Activated CD4-positive, CD25-positive, alpha-beta regulatory T cell (primary cell): Measurements from ENCODE around the gene NELFA.

ENCODE experiments used
- DNase-seq, 4 experiments: peaks; one replicate each; lab custom pipeline; 2025; lab: John Stamatoyannopoulos, UW

The NELFA gene

DNA sequence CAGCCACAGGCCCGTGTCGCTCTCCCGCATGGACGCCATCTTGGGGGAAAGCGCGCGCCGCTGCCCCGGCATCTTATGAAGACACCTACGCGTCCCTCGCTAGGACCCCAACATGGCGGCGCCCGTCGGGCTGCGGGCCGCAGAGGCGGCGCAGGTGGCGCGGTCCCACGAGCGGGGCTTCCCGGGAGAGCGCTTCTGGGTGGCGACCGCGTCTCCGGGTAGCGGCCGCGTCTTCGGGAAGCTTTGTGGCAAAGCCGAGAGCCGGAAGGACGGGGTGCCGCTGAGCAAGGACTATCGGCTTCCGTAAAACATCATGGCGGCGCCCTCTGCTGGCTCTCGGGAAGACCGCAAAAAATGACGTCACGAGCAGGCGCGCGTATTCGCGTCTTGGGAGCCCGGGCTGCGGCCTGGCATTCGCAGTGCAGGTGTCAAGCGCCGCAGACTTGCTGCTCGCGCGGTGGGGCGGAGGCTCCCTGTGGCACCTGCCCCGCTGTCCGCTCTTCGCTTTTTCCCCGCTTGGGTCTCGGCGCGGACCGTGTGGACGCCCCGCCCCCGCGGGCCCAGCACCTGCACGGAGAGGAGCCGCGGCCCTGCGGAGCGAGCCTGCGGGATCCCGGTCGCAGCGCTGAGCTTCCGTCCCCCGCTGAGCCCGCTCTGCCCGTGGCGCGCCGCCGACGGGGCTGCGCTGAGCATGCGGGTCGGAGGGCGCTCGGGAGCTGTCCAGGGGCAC is at the start of gene NELFA:
Gene NELFA (minus strand): TSS at position 54 of the 730 bp plus-strand sequence. CDS start 15 bp downstream, at position 39.
- DNase-seq: peak; percentile 87 to 90 (median 88)

DNA sequence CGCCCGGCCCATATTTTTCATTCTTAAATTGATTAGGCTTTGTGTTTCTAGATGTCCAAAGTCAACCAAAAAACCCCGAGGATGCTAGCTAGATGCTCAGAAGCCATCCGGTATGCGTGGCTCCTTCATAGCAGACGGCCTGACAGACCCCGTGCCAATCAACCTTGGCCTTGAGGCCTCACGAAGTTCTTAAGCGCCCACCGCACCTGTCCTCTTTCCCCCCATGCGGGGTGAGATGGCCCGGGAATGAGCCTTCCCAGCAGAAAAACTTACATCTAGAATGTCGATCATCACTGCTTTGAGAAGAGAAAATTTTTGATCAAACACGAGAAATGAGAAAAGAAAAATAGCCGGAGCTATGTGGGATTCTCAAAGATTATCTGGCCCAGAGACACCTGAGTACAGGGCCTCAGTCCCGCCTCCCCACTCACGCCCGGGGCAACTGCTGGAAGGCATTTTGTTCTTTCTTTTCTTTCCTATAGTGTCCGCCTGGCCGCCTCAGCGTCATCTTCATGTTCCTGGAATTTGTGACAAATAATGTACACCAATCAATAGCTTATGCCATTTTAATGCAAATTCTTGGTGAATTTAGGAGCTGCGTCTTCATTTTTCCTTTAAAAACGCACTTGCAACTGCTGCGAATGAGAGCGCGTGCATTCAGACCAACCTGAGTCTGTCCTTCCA is 48.8 kb upstream of the NELFA start:
- no peak for DNase-seq

DNA sequence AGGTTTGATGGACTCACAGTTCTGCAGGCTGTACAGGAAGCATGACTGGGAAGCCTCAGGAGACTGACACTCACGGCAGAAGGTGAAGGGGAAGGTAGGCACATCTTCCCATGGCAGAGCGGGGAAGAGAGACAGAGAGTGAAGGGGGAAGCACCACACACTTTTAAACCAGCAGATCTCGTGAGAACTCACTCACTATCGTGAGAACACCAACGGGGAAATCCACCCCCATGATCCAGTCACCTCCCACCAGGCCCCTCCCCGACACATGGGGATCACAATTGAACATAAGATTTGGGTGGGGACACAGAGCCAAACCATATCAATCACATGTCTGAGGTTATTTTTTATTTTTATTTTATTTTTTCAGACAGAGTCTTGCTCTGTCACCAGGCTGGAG is 45.4 kb upstream of the NELFA start:
- no peak for DNase-seq

- no peak for DNase-seq
Observed at GRCh38 chr4:2051086-2051485, 42.3 kb upstream of the NELFA start.

DNA sequence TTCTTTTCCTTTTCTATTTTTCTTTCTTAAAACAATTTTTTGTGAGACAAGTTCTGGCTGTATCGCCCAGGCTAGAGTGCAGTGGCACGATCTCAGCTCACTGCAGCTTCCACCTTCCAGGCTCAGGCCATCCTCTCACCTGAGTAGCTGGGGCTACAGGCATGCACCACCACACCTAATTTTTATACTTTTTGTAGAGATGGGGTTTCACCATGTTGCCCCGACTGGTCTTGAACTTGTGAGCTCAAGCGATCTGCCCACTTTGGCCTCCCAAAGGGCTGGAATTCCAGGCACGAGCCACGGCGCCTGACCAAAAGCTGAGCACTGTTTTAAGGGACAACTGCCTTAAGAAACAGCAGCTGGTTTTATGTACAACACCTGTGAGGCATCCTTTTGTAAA is 41.0 kb upstream of the NELFA start:
- no peak for DNase-seq

- DNase-seq: no peak
Observed at GRCh38 chr4:2049381-2049780, 40.6 kb upstream of the NELFA start.

DNA sequence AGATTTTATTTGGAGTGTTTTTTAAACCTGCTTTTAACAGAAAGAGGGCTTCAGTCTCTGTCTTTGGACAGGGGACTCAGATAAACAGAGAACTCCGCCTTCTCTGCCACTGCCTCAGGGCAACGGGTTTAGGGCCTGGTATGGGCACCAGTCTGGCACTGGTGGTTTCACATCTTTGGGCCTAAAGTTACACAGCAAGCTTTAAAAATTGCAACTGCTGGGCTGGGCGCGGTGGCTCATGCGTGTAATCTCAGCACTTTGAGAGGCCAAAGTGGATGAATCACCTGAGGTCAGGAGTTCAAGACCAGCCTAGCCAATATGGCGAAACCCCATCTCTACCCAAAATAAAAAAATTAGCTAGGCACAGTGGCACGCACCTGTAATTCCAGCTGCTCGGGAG is 40.1 kb upstream of the NELFA start:
- no peak for DNase-seq

- no peak for DNase-seq
Observed at GRCh38 chr4:2047781-2048581, 39.2 kb upstream of the NELFA start.

- DNase-seq: no peak
Observed at GRCh38 chr4:2047031-2047660, 38.4 kb upstream of the NELFA start.

GRCh38 chr4:2046031-2046961 is 37.5 kb upstream of the NELFA start:
- no peak for DNase-seq

- DNase-seq: no peak
Observed at GRCh38 chr4:2045518-2045951, 36.8 kb upstream of the NELFA start.

GRCh38 chr4:2044542-2045517 is 36.1 kb upstream of the NELFA start:
- no peak for DNase-seq

- no peak for DNase-seq
Observed at GRCh38 chr4:2044119-2044485, 35.3 kb upstream of the NELFA start.

DNA sequence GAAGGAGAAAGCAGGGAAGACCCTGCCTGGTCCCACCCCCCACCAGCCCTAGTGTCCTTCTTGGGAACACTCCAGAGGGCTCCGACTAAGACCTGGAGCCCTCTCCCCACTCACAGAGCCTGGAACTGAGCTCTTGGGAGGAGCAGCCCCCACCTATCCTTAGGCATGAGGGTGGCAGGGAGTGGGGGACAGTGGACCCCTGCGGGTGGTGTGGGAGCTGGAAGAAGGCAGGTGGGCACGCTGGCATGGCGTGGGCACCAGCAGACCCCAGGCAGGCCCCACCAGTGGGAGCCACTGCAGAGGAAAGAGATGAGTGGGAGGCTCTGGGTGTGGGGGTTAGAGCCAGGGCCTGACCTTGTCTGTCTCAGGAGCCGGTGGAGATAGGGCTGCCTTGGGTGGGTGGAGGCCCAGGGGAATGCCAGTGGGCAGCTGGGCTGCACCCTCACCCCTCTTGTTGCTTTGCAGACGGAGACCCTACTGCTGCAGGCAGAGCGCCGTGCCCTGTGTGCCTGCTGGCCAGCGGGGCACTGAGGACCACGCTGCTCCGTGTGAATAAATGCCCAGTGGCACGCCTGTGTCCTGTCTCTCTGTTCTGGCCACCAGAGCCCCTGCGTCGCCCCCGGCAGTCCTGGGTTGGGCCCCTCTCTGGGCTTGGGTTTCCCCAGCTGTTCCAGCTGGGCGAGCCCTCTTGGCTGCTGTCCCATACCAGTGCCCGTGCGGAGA is 34.8 kb upstream of the NELFA start:
- no peak for DNase-seq

- no peak for DNase-seq
Observed at GRCh38 chr4:2042947-2043395, 34.2 kb upstream of the NELFA start.

- no peak for DNase-seq
Observed at GRCh38 chr4:2042204-2042946, 33.6 kb upstream of the NELFA start.

DNA sequence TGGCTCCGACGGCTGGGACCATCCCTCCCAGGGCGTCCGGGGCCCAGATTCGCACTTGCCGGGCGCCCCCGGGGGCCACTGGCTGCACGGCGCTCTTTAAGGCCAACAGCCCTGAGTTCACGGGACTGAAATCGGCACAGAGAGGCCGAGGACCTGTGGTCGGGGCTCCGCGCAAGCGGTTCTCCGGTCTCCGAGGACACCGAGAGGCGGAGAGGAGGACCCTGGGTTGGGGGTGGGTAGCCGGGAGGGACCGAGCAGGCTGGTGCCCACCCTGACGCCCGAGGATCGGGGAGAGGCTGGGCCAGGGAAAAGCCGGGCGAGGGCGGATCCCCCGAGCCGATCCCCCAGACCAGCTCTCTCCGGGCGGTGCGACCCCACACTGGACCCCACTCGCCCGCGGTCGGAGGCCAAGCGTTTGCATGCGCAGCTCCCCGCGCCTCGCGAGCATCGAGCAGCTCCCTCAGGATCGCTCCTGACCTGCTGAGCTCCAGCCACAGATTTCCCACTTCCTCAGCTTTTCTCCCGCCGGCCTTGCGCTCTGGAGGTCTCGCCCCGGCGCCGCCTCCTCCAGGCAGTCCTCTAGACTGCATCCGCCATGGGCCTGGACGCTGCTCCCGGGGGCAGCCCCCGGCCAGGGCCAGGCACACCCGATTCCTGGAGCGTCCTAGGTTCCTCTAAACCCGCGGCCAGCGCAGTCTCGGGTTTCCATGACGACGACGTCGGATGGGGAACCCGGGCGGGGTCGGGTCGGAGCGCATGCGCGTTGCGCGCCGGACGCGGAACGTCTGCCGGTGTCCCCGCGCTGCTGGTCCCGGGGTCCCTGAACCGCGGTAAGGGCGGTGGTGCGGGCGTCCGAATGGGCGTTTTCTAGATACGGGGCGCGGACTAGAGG is 32.7 kb upstream of the NELFA start:
- DNase-seq: peak; percentile 52 to 73 (median 64)
